GM12878 (cell line): ENCODE measurements around the gene UBE2G2. TPM values are rescaled to one million over a fixed set of nuclear protein-coding genes. Genes with fewer than 3 reads are reported as not detected.

ENCODE experiments used
- ATAC-seq: fragments of 200-7000 bp; cut with Tn5 transposase; 3 replicates; pipeline ENCODE4 v1.9.1; 2020; ENCODE audit warnings: mild to moderate bottlenecking, moderate library complexity
- BruUV-seq: library from RNA; stranded (reverse); fragments of 400-500 nt; replicated peaks from 2 replicates; lab custom pipeline; 2021; lab: Mats Ljungman, UMichigan
- CTCF ChIA-PET: fragments of 300-600 bp; sonication (Branson Sonifier 250); formaldehyde crosslinking; extraction: SDS; loops from one replicate; lab custom pipeline; 2021; ENCODE audit warnings: inconsistent platforms; lab: Yijun Ruan, JAX
- POLR2A ChIA-PET: fragments of 350-600 bp; formaldehyde crosslinking; extraction: SDS; loops from one replicate; lab custom pipeline; 2021; ENCODE audit warnings: inconsistent platforms; lab: Charles Lee
- RAD21 ChIA-PET: fragments of 300-600 bp; sonication (Branson Sonifier 250); formaldehyde crosslinking; loops from one replicate; lab custom pipeline; 2023; ENCODE audit warnings: antibody characterized with exemption; ENCODE audit not compliant: unreplicated experiment; lab: Charles Lee
- SMC1A ChIA-PET: fragments of 300-600 bp; sonication (Branson Sonifier 250); formaldehyde crosslinking; loops from one replicate; lab custom pipeline; 2023; ENCODE audit not compliant: unreplicated experiment, uncharacterized antibody; lab: Charles Lee
- DNase-seq: peaks from one replicate; pipeline ENCODE4 v3.0.0-alpha.2; 2011; ENCODE audit warnings: low read depth, low spot score
- FAIRE-seq: peaks from 3 replicates; lab custom pipeline; 2011; peaks lifted over from hg19 to GRCh38; lab: Jason Lieb, UNC
- H2AFZ ChIP-seq: 2 replicates; pipeline ENCODE4 v1.6.0; 2011; ENCODE audit warnings: low read depth, low read length, control low read depth; ENCODE audit not compliant: control insufficient read depth
- H3K27ac ChIP-seq: 2 replicates; pipeline ENCODE4 v1.5.1; 2011; ENCODE audit warnings: control low read depth; ENCODE audit not compliant: control insufficient read depth, insufficient read depth
- H3K27me3 ChIP-seq, 2 experiments: replicated peaks in 1 of 2; 2 replicates each; pipeline versions ENCODE4 v1.6.0 to v1.6.1; 2011; ENCODE audit warnings: low read length in 1 of 2; ENCODE audit not compliant: control insufficient read depth in 2 of 2, insufficient read depth in 2 of 2
- H3K36me3 ChIP-seq, 2 experiments: 2 replicates each; pipeline ENCODE4 v1.5.1; 2011; ENCODE audit warnings: low read length in 1 of 2; ENCODE audit not compliant: control insufficient read depth in 2 of 2, insufficient read depth in 2 of 2
- H3K4me1 ChIP-seq: 2 replicates; pipeline ENCODE4 v1.6.1; 2011; ENCODE audit warnings: mild to moderate bottlenecking, low read length, moderate library complexity, mixed read lengths; ENCODE audit not compliant: control insufficient read depth, insufficient read depth
- H3K4me2 ChIP-seq: 2 replicates; pipeline ENCODE4 v1.6.0; 2011; ENCODE audit warnings: control low read depth; ENCODE audit not compliant: control insufficient read depth, insufficient read depth
- H3K4me3 ChIP-seq: fragments of 200-600 bp; sonication (generic); 2 replicates; pipeline ENCODE4 v1.5.1; 2016
- H3K79me2 ChIP-seq: 2 replicates; pipeline ENCODE4 v1.6.0; 2011; ENCODE audit warnings: low read length; ENCODE audit not compliant: control insufficient read depth, insufficient read depth
- H3K9ac ChIP-seq: 2 replicates; pipeline ENCODE4 v1.8.0; 2011; ENCODE audit warnings: low read length, control low read depth, mixed read lengths; ENCODE audit not compliant: control insufficient read depth, insufficient read depth
- H3K9me3 ChIP-seq: replicated peaks from 3 replicates; pipeline ENCODE4 v1.5.1; 2011; ENCODE audit warnings: mild to moderate bottlenecking, low read length; ENCODE audit not compliant: control insufficient read depth, insufficient read depth
- H4K20me1 ChIP-seq: 2 replicates; pipeline ENCODE4 v1.6.0; 2011; ENCODE audit not compliant: control insufficient read depth, insufficient read depth
- CEBPB ChIP-seq, 2 experiments: fragments of 150-350 bp in 1 of 2; IDR thresholded peaks; 2 replicates each; pipeline ENCODE4 v1.6.1; 2012 to 2014; ENCODE audit warnings: low read depth in 2 of 2, low read length in 2 of 2, borderline replicate concordance in 1 of 2, inconsistent platforms in 1 of 2
- HDGF ChIP-seq: fragments of 450-650 bp; IDR thresholded peaks from 2 replicates; pipeline ENCODE4 v1.6.1; 2016; ENCODE audit warnings: antibody characterized with exemption
- JUND ChIP-seq: IDR thresholded peaks from 2 replicates; pipeline ENCODE4 v1.6.1; 2012; ENCODE audit warnings: low read depth, mild to moderate bottlenecking, low read length, improper control_type of control experiment, moderate library complexity
- LARP7 ChIP-seq: fragments of 450-650 bp; IDR thresholded peaks from 2 replicates; pipeline ENCODE4 v1.6.1; 2017; ENCODE audit warnings: mild to moderate bottlenecking
- PAX8 ChIP-seq: fragments of 450-650 bp; IDR thresholded peaks from 2 replicates; pipeline ENCODE4 v1.6.1; 2017; ENCODE audit warnings: mild to moderate bottlenecking, moderate library complexity
- PML ChIP-seq: IDR thresholded peaks from 2 replicates; pipeline ENCODE4 v1.6.1; 2012; ENCODE audit warnings: low read length, inconsistent platforms
- POLR2AphosphoS5 ChIP-seq: IDR thresholded peaks from 2 replicates; pipeline ENCODE4 v1.6.1; 2011; ENCODE audit warnings: mild to moderate bottlenecking, low read length, inconsistent platforms
- SREBF1 ChIP-seq: IDR thresholded peaks from 2 replicates; pipeline ENCODE4 v1.6.1; 2012; ENCODE audit warnings: mild to moderate bottlenecking, low read length
- SREBF2 ChIP-seq: IDR thresholded peaks from 2 replicates; pipeline ENCODE4 v1.6.1; 2012; ENCODE audit warnings: mild to moderate bottlenecking, low read length
- STAT1 ChIP-seq: fragments of 450-650 bp; conservative IDR thresholded peaks from 2 replicates; pipeline ENCODE4 v1.6.1; 2014; ENCODE audit warnings: antibody characterized with exemption, mild to moderate bottlenecking
- TARDBP ChIP-seq: IDR thresholded peaks from 2 replicates; pipeline ENCODE4 v1.6.1; 2016; ENCODE audit warnings: borderline replicate concordance
- WGBS: methylation state at CpG from one replicate; pipeline ENCODE4 v1.1.6; 2016; ENCODE audit warnings: low lambda C conversion rate; ENCODE audit not compliant: insufficient replicate concordance, insufficient coverage; ENCODE audit errors: missing lambda C conversion rate; 5-methylcytosine and 5-hydroxymethylcytosine counted together
- in situ Hi-C: fragments of 300-500 bp; cut with MboI; formaldehyde crosslinking; loops from 9 replicates; pipeline ENCODE4 v1.14.3; 2018; ENCODE audit warnings: mixed read lengths
- intact Hi-C: fragments of 100-400 bp; cut with micrococcal nuclease; formaldehyde crosslinking; loops from one replicate; pipeline ENCODE4 v1.14.2; 2022; ENCODE audit not compliant: unreplicated experiment
- polyA plus RNA-seq, 11 experiments: library from polyadenylated mRNA; depleted of rRNA in 4 of 11; unstranded in 6 of 11; stranded (reverse) in 5 of 11; fragments of >200 nt; fragmentation: Nextera tagmentation in 4 of 11; fragmentation: Illumina TruSeq in 1 of 11; extraction: Ambion mirVana in 4 of 11; extraction: Trizol in 1 of 11; gene quantifications; 1 replicate in 1 of 11; 2 replicates in 10 of 11; pipeline versions ENCODE4 v1.2.1 to v1.2.3, GENCODE V29; 2011 to 2016; ENCODE audit warnings: inconsistent platforms in 2 of 11, missing spikeins in 2 of 11, low read depth in 1 of 11
- total RNA-seq, 4 experiments: library from RNA; depleted of rRNA in 3 of 4; stranded (reverse); fragments of >200 nt in 3 of 4; fragmentation: Illumina TruSeq in 1 of 4; extraction: Trizol in 1 of 4; gene quantifications; 2 replicates each; pipeline versions ENCODE4 v1.2.1 to v1.2.3, GENCODE V29; 2013 to 2021
- TF ChIP-seq, protein P1 (sequence below): IDR thresholded peaks from 2 replicates; pipeline ENCODE4 v1.6.1; 2011; ENCODE audit warnings: low read depth, mild to moderate bottlenecking, low read length, moderate library complexity, borderline replicate concordance; ENCODE audit errors: extremely low read depth
- TF ChIP-seq, protein P2 (sequence below): fragments of 450-650 bp; IDR thresholded peaks from 2 replicates; pipeline ENCODE4 v1.6.1; 2017; ENCODE audit warnings: low read depth, mild to moderate bottlenecking, moderate library complexity
- TF ChIP-seq, protein P3 (sequence below): fragments of 450-650 bp; IDR thresholded peaks from 2 replicates; pipeline ENCODE4 v1.6.1; 2017; ENCODE audit warnings: mild to moderate bottlenecking

UBE2G2 gene
- total and polyA plus RNA-seq, 10 of the 15 experiments (the other 5 are each of a cell fraction or from before 2014, with no cell fraction given): 27.0 to 139 (median 75.9) TPM

DNA sequence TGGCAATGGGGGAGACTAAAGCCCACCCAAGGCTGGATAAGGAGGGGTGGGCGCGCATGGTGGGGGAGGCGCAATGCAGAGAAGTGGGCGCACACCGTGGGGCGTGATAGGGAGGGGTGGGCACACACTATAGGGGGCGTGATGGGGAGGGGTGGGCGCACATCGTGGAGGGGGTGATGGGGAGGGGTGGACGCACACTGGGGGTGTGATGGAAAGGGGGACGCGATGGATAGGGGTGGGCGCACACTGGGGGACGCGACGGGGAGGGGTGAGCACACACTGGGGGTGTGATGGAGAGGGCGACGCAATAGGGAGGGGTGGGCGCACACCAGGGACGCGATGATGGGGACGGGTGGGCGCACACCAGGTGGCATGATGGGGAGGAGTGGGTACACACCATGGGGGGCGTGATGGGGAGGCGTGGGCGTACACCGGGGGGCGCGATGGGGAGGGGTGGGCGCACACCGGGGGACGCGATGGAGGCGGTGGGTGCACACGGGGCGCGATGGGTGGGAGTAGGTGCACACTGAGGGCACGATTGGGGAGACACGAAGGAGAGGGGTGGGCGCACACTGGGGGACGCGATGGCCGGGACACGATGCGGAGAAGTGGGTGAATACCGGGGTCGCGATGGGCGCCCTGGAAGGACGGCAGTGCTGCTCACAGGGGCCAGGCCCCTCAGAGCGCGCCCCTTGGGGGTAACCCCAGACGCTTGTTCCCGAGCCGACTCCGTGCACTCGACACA is 15.3 kb upstream of the UBE2G2 start:
- intact Hi-C loops: loop anchor here (5.0 kb wide), 2 partner anchors 55 to 115 kb away; partner anchors contain the start of gene PTTG1IP

More for the DNA sequence above, 15.3 kb upstream of the UBE2G2 start:
- ChIA-PET POLR2A (interaction anchor here (0.9 to 1.0 kb wide), 4 partner anchors 15 to 111 kb away, joined by 3 to 5 read pairs (median 3); partner anchors contain the start of gene UBE2G2), CTCF (interaction anchor here (1.0 to 1.1 kb wide), 3 partner anchors 16 to 308 kb away, joined by 3 to 4 read pairs (median 4); partner anchors contain the start of genes PTTG1IP and UBE2G2), RAD21 (interaction anchor here (0.5 to 1.1 kb wide), 4 partner anchors 23 to 115 kb away, joined by 3 to 8 read pairs (median 4); partner anchors contain the start of gene PTTG1IP)
- Histone ChIP-seq H3K27me3 (no peaks in the 10 kb centered on the region), H4K20me1 (no peaks in the 10 kb centered on the region), H3K9ac (peak overlapping the region; percentile 44; the same call in 1 of the 2 replicates), H3K4me3 (peak overlapping the region; percentile 90), H3K9me3 (peaks cover 2% of the 10 kb centered on the region; the same call in 1 of the 3 replicates), H3K36me3 (peaks cover 0 to 2% of the 10 kb centered on the region in 2 experiments; a peak in 3 of 4 replicates), H3K79me2 (peaks cover 26% of the 10 kb centered on the region), H3K27ac (no peak overlapping the region), H2AFZ (no peak overlapping the region), H3K4me2 (peak overlapping the region; percentile 66; the same call in 1 of the 2 replicates), H3K4me1 (no peaks in the 10 kb centered on the region)
- no peak for FAIRE-seq
- ATAC-seq: no peak
- in situ Hi-C loops: no loop called here
- no TSS peak for BruUV-seq
- no peak for DNase-seq
- 61% methylated on average over 16 of the region's 57 CpGs for WGBS
- TF ChIP-seq SREBF1: no peak
- TF ChIP-seq PML: no peak
- TF ChIP-seq, protein P1, sequence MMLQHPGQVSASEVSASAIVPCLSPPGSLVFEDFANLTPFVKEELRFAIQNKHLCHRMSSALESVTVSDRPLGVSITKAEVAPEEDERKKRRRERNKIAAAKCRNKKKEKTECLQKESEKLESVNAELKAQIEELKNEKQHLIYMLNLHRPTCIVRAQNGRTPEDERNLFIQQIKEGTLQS: no peak
- no peak for TF ChIP-seq POLR2AphosphoS5
- no peak for TF ChIP-seq STAT1
- TF ChIP-seq, protein P2, sequence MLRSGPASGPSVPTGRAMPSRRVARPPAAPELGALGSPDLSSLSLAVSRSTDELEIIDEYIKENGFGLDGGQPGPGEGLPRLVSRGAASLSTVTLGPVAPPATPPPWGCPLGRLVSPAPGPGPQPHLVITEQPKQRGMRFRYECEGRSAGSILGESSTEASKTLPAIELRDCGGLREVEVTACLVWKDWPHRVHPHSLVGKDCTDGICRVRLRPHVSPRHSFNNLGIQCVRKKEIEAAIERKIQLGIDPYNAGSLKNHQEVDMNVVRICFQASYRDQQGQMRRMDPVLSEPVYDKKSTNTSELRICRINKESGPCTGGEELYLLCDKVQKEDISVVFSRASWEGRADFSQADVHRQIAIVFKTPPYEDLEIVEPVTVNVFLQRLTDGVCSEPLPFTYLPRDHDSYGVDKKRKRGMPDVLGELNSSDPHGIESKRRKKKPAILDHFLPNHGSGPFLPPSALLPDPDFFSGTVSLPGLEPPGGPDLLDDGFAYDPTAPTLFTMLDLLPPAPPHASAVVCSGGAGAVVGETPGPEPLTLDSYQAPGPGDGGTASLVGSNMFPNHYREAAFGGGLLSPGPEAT: no peak
- TF ChIP-seq, protein P3, sequence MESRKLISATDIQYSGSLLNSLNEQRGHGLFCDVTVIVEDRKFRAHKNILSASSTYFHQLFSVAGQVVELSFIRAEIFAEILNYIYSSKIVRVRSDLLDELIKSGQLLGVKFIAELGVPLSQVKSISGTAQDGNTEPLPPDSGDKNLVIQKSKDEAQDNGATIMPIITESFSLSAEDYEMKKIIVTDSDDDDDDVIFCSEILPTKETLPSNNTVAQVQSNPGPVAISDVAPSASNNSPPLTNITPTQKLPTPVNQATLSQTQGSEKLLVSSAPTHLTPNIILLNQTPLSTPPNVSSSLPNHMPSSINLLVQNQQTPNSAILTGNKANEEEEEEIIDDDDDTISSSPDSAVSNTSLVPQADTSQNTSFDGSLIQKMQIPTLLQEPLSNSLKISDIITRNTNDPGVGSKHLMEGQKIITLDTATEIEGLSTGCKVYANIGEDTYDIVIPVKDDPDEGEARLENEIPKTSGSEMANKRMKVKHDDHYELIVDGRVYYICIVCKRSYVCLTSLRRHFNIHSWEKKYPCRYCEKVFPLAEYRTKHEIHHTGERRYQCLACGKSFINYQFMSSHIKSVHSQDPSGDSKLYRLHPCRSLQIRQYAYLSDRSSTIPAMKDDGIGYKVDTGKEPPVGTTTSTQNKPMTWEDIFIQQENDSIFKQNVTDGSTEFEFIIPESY: no peak
- no peak for TF ChIP-seq CEBPB (IDR thresholded peaks at IDR 0.05; ENCODE audit: borderline replicate concordance in 1 of 2, low read depth in 2 of 2, low read length in 2 of 2)
- no peak for TF ChIP-seq JUND
- TF ChIP-seq LARP7: 0 out of 2 replicates have a peak, but pooled peaks have one; percentile 25
- no peak for TF ChIP-seq TARDBP
- TF ChIP-seq PAX8: no peak
- TF ChIP-seq SREBF2: no peak
- 0 out of 2 replicates have a peak, but pooled peaks have one; percentile 51 for TF ChIP-seq HDGF
- TF ChIP-seq, all 136 proteins: peak for 2
- SMC1A ChIA-PET: no interaction called here
